Measurements from ENCODE around the gene CLEC3A.

The CLEC3A gene

GRCh38 chr16:78035012-78035411 lies 12.7 kb downstream of the CLEC3A start:
- Histone ChIP-seq H3K4me3 (ENCODE audit: low read depth in 1 of 2, low read length in 1 of 2) (no peak overlapping the region), H3K27ac (no peak overlapping the region), H3K36me3 (no peaks in the 10 kb centered on the region), H3K4me1 (ENCODE audit: control insufficient read depth in 1 of 2, insufficient read depth in 1 of 2, low read depth in 1 of 2, low read length in 1 of 2) (no peaks in the 10 kb centered on the region), H3K9me3 (no peaks in the 10 kb centered on the region), H3K27me3 (no peaks in the 10 kb centered on the region)
- TF ChIP-seq, protein P1, sequence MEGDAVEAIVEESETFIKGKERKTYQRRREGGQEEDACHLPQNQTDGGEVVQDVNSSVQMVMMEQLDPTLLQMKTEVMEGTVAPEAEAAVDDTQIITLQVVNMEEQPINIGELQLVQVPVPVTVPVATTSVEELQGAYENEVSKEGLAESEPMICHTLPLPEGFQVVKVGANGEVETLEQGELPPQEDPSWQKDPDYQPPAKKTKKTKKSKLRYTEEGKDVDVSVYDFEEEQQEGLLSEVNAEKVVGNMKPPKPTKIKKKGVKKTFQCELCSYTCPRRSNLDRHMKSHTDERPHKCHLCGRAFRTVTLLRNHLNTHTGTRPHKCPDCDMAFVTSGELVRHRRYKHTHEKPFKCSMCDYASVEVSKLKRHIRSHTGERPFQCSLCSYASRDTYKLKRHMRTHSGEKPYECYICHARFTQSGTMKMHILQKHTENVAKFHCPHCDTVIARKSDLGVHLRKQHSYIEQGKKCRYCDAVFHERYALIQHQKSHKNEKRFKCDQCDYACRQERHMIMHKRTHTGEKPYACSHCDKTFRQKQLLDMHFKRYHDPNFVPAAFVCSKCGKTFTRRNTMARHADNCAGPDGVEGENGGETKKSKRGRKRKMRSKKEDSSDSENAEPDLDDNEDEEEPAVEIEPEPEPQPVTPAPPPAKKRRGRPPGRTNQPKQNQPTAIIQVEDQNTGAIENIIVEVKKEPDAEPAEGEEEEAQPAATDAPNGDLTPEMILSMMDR (IDR thresholded peaks at IDR 0.05): no peak

DNA sequence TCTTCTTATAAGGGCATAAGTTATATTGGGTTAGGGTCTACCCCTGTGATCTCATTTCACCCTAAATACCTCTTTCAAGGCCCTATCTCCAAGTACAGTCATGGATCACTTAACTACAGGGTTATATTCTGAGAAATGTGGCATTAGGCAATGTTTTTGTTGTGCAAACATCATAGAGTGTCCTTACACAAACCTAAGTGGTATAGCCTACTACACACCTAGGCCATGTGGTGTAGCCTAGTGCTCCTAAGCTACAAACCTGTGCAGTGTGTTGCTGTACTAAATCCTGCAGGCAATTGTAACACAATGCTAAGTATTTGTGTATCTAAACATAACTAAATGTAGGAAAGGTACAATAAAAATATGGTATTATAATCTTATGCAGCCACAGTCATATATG lies 18.0 kb downstream of the CLEC3A start:
- Histone ChIP-seq H3K4me1 (ENCODE audit: control insufficient read depth in 1 of 2, insufficient read depth in 1 of 2, low read depth in 1 of 2, low read length in 1 of 2) (no peaks in the 10 kb centered on the region), H3K27ac (no peak overlapping the region), H3K9me3 (no peaks in the 10 kb centered on the region), H3K36me3 (no peaks in the 10 kb centered on the region), H3K27me3 (peaks cover 5% of the 10 kb centered on the region), H3K4me3 (ENCODE audit: low read depth in 1 of 2, low read length in 1 of 2) (no peak overlapping the region)
- TF ChIP-seq, protein P1 (IDR thresholded peaks at IDR 0.05): no peak

GRCh38 chr16:78045865-78046581 lies 23.7 kb downstream of the CLEC3A start:
- no peak overlapping the region for H3K4me3 ChIP-seq (ENCODE audit: low read depth in 1 of 2, low read length in 1 of 2)
- peaks cover 27% of the 10 kb centered on the region for H3K27me3 ChIP-seq
- TF ChIP-seq, protein P1 (IDR thresholded peaks at IDR 0.05): no peak
- H3K9me3 ChIP-seq: no peaks in the 10 kb centered on the region
- H3K36me3 ChIP-seq: no peaks in the 10 kb centered on the region
- no peaks in the 10 kb centered on the region for H3K4me1 ChIP-seq (ENCODE audit: control insufficient read depth in 1 of 2, insufficient read depth in 1 of 2, low read depth in 1 of 2, low read length in 1 of 2)
- H3K27ac ChIP-seq: no peak overlapping the region

DNA sequence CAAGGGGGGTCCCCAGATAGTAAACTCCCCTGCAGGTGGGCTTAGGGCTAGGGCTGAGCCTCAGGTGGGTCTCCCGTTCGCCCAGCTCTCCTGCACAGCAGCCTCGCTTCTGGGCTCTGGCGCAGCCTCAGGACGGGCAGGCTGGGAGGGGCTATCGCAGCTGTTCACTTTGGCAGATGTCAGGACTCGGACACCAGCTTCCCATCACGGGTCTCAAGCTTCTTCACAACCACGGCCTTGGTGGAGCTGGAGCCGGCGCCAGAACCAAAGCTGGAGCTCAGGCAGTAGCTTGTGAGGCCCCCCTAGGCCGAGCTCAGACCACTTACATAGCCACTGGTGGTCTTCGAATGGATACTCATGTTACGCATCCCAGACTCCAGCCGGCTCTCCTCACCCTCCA lies 26.0 kb downstream of the CLEC3A start:
- no peaks in the 10 kb centered on the region for H3K9me3 ChIP-seq

DNA sequence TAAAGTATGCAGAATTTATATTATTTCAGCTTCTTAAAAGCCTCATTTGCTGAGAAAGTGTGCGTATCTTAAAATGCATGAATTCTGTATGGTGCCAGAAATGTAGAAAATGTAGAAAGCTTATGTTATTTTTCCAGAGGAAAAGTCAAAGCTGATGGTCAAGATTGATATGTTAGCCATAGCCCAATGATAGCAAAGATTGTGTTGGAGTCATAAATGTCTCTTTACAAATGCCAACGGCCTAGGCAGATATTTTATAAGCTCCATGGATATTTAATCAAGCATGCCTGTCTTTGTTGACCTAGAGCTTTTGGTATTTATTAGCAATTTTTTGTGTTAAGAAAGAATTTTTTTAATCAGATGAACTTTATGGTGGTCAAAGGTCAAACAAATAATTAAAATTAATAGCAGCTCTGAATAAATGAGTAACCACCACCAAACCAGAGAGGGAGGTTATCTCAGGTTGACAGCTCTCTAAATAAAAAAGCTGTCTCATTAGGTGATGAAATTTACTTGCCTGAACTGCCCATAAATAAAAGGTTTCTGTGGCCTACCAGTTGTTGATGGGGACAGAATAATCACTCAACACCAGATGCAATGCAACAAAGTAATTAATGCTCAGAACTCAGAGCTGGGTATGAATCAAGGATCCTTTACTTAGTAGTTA lies 28.5 kb downstream of the CLEC3A start:
- Histone ChIP-seq H3K4me3 (ENCODE audit: low read depth in 1 of 2, low read length in 1 of 2) (no peak overlapping the region), H3K9me3 (no peaks in the 10 kb centered on the region), H3K36me3 (no peaks in the 10 kb centered on the region), H3K4me1 (ENCODE audit: control insufficient read depth in 1 of 2, insufficient read depth in 1 of 2, low read depth in 1 of 2, low read length in 1 of 2) (no peaks in the 10 kb centered on the region), H3K27me3 (peaks cover 18% of the 10 kb centered on the region), H3K27ac (no peak overlapping the region)
- TF ChIP-seq, protein P1 (IDR thresholded peaks at IDR 0.05): no peak

More for the DNA sequence above, 26.0 kb downstream of the CLEC3A start:
- H3K27ac ChIP-seq: no peak overlapping the region
- H3K4me1 ChIP-seq (ENCODE audit: control insufficient read depth in 1 of 2, insufficient read depth in 1 of 2, low read depth in 1 of 2, low read length in 1 of 2): no peaks in the 10 kb centered on the region
- TF ChIP-seq, protein P1 (IDR thresholded peaks at IDR 0.05): no peak
- no peaks in the 10 kb centered on the region for H3K36me3 ChIP-seq
- H3K27me3 ChIP-seq: peaks cover 27% of the 10 kb centered on the region
- no peak overlapping the region for H3K4me3 ChIP-seq (ENCODE audit: low read depth in 1 of 2, low read length in 1 of 2)

Measured in neutrophil (primary cell).